Measurements from ENCODE around the gene HMBS.
A peak's percentile ranks its signal among the peaks of the same experiment; 100 is the strongest.
"Not testable (repeated sequence)": the region's sequence is repeated elsewhere in the genome, so short reads cannot be mapped to it uniquely, and the experiment has no call there.

Gene HMBS

DNA sequence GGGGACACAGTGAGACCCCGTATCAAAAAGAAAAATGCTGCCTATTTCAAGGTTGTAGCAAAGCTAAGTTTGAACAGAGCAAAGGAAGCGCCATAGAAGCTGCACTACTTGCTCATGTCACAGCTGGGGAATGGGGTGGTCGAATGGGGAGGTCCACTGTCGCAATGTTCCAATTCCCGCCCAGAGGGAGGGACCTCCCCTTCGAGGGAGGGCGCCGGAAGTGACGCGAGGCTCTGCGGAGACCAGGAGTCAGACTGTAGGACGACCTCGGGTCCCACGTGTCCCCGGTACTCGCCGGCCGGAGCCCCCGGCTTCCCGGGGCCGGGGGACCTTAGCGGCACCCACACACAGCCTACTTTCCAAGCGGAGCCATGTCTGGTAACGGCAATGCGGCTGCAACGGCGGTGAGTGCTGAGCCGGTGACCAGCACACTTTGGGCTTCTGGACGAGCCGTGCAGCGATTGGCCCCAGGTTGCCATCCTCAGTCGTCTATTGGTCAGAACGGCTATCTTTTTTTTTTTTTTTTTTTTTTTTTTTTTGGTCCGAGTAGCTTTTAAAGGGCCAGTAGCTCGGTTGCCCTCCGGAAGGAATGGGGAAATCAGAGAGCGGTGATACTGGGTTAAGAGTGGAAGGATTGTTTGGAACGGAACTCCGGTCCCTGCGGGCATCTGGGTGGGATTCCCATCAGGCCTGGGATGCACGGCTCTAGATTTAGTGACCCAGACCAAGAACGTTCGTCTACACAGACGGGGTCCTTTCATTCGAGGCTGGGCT lies at the start of gene HMBS:
TSS of gene HMBS (plus strand) at position 219 of the 774 bp plus-strand sequence. CDS start at position 372, 153 bp downstream.
- DNase-seq: peak; percentile 84 to 97

DNA sequence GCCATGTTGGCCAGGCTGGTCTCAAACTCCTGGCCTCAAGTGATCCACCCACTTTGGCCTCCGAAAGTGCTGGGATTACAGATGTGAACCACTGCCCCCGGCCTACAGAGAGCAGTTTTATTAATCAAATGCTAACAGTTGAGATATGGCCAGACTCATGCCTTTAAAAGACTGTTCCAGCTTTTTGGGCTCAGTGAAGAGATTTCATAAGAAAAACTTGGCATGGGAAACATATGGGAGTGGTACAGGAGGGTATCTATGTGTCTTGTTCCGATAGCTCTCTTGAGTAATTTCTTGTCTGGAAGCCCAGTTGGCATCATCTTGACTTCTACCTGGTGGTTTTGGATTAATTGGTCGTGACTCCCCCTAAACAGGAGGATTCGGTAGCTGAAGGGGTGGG lies 45.8 kb upstream of the HMBS start:
- DNase-seq: no peak

DNA sequence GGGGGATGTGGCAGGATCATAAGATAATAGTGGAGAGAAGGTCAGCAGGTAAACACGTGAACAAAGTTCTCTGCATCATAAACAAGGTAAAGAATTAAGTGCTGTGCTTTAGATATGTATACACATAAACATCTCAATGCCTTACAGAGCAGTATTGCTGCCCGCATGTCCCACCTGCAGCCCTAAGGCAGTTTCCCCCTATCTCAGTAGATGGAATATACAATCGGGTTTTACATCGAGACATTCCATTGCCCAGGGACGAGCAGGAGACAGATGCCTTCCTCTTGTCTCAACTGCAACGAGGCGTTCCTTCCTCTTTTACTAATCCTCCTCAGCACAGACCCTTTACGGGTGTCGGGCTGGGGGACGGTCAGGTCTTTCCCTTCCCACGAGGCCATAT lies 45.2 kb upstream of the HMBS start:
- not testable (repeated sequence) for DNase-seq

GRCh38 chr11:119041821-119042514 lies 42.7 kb upstream of the HMBS start:
- no peak for DNase-seq

GRCh38 chr11:119042927-119043326 lies 41.8 kb upstream of the HMBS start:
- DNase-seq: no peak

GRCh38 chr11:119044708-119045107 lies 40.0 kb upstream of the HMBS start:
- DNase-seq: no peak

- DNase-seq: no peak
Measured at GRCh38 chr11:119046489-119046888, 38.2 kb upstream of the HMBS start.

DNA sequence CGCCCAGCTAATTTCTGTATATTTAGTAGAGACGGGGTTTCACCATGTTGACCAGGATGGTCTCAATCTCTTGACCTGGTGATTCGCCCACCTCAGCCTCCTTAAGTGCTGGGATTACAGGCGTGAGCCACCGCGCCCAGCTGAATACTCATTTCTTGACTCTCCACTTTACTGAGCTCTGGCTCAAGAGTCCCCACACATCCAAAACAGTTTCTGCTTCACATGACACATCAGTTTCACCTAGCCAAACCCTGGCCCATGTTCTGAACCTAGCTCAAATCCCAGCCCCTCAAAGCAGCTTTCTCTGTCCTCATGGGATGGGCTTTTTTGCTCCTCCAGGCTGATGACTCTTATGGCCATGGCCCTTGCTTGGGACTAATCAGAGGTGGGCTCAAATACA lies 37.5 kb upstream of the HMBS start:
- DNase-seq: no peak

DNA sequence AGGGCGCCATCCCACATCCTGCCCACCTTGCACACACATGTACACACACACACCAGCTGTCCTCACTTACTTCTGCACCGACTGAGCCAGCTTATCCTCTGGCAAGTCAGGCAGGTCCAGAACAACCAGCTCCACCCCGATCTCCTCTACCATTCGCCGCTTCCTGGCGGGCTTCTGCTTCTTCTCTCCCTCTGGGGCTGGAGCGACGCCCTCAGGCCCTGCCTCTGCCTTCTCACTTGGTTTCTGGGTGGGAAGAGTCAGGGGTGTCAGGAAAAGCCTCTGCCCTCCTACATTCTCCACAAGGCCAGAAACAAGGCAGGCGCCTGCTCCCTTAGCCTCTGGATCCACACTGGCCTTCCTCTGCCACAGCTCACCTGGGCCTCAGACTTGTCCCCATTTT lies 36.0 kb upstream of the HMBS start:
- DNase-seq: no peak

DNA sequence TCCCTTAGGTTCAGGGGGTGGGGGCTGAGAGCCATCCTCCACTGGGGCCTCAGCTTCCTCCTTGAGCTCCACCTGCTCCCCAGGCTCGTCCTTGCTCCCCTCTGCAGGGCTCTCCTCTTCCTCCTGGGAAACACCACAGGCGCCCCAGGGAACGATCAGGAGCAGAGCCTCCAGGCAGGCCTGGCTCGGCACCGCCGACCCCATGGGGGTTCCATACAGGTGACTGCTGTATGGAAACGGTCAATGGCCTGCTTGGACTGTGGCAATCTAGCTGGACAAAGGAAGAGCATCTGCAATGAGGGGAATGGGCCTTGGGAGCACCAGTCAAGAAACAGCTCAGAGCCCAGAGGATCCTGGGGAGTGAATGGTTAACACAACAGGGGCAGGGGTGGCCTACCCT lies 35.6 kb upstream of the HMBS start:
- no peak for DNase-seq

DNA sequence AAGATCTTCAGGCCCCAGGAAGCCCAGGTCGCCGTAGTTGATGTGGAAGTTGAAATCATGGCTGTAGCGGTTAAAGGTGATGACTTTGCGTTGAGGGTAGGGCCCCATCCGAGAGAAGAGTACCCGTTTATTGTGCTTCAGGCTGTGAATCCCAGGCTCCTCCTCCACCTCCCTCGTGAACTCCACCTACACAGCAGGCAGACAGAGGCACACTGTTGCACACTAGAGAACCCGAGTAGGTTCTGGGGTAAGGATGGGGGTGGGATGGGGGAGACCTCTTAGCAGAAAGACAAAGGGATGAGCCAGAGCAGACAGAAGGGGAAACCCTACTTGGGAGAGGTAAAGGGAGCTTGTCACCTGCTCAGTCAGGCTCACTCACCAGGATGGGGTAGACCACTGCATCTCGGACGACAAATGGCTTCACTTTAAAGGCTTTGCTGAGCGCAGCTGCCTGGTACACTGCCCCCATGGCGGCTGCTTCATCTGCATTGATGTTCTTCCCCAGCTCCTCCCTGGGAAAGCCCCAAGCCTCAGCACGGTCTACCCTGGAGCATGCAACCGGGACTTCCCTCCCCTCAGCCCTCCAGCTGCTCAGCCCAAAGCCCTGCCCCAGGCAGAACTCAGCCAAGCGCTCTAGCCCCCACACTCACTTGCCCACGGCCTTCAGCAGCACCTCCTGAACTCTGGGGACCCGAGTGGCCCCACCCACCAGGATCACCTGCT lies 33.1 kb upstream of the HMBS start:
- no peak for DNase-seq

- DNase-seq: no peak
Measured at GRCh38 chr11:119052163-119052814, 32.4 kb upstream of the HMBS start.

DNA sequence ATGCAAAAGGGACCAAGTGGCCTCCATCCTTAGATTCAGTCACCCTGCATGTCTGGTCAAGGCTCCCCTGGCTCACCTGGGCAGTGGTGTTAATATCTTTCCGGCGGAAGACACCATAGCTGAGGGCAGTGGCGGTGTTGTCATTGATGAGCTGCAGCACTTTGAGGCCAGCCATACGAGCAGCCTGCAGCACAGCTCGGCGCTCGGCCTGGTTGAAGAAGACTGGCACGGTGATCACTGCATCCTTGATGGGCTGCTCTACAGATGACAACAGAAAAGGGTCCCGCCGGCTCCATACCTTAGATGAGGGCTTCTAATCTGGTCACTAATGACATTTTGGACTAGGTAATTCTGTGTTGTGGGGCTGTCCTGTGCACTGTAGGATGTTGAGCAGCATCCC lies 30.3 kb upstream of the HMBS start:
- DNase-seq: no peak

- no peak for DNase-seq
Measured at GRCh38 chr11:119055901-119056300, 28.8 kb upstream of the HMBS start.

DNA sequence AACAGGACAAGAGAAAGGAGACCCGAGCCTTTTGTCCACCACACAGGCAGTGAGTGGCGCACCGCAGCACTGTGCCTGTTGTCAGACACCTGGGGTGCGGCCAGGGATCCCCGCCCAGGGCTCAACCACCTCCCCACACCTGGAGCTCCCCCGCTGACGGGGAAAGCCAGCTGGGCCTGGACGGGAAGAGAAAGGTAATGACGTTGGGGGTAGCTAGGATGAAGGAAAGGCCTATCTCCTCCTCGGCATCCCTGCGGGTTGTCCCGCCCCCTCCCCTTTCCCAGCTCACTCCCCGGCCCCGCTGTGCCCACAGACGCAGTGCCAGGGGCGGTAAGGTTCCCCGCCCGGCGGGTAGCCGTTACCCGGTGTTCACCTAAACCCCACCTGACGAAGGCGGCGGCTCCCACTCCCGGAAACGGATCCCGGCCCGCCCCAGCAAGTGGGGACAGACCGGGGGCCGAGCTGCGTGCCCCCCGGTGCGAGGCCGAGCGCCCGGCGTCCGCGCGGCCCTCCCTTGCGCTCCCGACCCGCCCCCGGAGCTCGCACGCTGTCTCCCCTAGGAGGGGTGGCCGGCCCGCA lies 28.2 kb upstream of the HMBS start:
- DNase-seq: no peak

DNA sequence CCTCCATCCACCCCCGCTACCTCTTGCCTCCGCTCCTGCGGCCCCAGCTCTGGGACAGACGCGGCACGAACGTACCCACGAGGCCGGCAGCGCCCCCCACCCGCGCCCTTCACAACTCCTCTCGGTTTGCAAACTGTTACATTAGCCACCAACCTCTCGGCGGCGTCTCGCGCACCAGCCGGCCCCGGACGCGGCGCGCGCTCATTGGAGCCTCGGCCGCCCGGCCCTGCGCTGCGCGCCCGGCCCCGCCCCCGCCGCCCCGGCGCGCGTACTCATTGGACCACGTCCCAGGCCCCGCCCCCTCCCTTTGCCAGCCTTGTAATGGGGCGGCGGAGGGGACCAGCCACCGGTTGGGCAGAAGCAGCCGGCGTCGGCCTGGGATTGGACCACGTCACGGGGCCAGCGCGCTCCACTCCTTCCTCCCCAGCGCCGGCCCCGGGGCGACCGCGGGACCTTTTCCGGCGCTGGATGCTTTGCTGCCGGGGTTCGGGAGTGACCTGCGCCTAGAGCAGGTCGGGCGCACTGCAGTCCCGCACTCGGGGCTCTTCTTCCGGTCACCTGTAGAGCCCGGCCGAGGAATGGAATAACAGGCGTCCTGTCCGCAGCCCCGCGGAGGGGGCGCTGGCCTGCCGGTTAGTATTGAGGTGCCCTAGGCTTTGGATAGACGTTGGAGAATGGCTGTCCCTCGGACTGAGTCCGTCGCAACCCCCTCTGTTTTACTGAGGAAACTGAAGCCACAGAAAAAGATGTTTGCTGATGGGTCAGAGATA lies 27.5 kb upstream of the HMBS start, which contains the start of gene HYOU1:
TSS of gene HYOU1 (minus strand) at position 206 of the 770 bp plus-strand sequence. CDS start 1,045 bp downstream, outside the sequence.
- DNase-seq: peak; percentile 83 to 97

DNA sequence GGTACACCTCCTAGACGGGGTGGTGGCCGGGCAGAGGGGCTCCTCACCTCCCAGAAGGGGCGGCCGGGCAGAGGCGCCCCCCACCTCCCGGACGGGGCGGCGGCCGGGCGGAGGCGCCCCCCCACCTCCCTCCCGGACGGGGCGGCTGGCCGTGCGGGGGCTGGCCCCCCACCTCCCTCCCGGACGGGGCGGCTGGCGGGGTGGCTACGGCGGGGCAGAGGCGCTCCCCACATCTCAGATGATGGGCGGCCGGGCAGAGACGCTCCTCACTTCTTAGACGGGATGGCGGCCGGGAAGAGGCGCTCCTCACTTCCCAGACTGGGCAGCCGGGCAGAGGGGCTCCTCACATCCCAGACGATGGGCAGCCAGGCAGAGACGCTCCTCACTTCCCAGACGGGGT lies 25.6 kb upstream of the HMBS start:
- DNase-seq: not testable (repeated sequence)

GRCh38 chr11:119061256-119061655 lies 23.4 kb upstream of the HMBS start:
- DNase-seq: no peak

DNA sequence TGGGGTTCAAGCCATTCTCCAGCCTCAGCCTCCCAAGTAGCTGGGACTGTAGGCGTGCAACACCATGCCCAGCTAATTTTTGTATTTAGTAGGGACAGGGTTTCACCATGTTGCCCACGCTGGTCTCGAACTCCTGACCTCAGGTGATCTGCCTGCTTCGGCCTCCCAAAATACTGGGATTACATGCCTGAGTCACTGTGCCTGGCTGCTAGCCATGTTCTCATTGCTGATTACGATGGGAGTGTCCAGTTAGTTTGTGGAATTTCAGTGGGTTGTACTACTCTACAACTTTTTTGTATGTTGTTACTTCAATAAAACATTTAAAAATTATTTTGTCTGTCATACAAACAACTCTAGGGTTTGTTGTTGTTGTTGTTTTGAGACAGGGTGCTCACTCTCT lies 21.9 kb upstream of the HMBS start:
- no peak for DNase-seq

- DNase-seq: no peak
Measured at GRCh38 chr11:119065369-119065768, 19.3 kb upstream of the HMBS start.

- peak; percentile 81 to 89 for DNase-seq
Measured at GRCh38 chr11:119067371-119068222, 17.1 kb upstream of the HMBS start, which contains the start of gene VPS11. VPS11 (plus strand) TSS chr11:119067818; CDS start chr11:119067824, 6 bp downstream.

Measured in NCI-H187 (cell line).